ENCODE data around the gene TIPARP.

TIPARP gene

DNA sequence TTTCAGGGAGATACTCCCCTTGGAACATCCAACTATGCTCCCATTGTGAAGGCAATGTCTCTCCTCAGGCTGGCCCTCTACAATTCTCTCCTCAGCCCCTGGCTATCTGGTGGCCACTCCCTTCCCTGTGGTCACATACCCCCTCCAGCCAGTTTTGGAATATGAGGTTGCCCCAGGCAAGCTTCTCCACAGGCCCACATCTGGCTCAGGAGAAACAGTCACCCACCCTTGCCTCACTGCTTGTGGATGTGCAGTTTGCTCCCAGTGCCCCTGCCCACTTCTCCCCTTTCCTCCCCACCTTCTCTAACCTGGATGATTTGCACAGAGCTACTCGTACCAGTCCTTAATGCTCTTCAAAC lies 15.7 kb upstream of the TIPARP start:
- H3K4me3 ChIP-seq (ENCODE audit: low read depth, low read length), result no peak overlapping the region
- TF ChIP-seq, protein P1, sequence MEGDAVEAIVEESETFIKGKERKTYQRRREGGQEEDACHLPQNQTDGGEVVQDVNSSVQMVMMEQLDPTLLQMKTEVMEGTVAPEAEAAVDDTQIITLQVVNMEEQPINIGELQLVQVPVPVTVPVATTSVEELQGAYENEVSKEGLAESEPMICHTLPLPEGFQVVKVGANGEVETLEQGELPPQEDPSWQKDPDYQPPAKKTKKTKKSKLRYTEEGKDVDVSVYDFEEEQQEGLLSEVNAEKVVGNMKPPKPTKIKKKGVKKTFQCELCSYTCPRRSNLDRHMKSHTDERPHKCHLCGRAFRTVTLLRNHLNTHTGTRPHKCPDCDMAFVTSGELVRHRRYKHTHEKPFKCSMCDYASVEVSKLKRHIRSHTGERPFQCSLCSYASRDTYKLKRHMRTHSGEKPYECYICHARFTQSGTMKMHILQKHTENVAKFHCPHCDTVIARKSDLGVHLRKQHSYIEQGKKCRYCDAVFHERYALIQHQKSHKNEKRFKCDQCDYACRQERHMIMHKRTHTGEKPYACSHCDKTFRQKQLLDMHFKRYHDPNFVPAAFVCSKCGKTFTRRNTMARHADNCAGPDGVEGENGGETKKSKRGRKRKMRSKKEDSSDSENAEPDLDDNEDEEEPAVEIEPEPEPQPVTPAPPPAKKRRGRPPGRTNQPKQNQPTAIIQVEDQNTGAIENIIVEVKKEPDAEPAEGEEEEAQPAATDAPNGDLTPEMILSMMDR (IDR thresholded peaks at IDR 0.05; ENCODE audit: borderline replicate concordance, insufficient read depth, low read depth, low read length), result no peak

DNA sequence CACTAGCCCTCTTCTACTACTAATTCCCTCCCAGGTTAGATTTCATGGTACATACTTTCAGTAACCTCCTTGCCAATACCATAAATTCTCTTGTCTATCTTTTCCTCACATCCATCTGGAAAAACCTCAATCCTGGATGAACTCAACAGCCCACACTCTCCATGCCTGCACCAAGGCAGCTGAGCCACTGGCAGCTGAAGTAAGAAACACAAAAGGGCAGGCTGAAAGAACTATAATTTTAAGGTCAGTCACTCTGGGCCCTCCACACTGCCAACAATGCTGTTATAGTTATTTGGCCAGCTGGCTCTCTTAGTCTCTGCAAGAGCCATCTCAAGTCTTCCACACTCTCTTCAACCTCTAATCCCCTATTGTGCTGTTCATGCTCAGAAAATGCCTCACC lies 15.1 kb upstream of the TIPARP start:
- no peak overlapping the region for H3K4me3 ChIP-seq (ENCODE audit: low read depth, low read length)
- TF ChIP-seq, protein P1 (IDR thresholded peaks at IDR 0.05; ENCODE audit: borderline replicate concordance, insufficient read depth, low read depth, low read length), result no peak

DNA sequence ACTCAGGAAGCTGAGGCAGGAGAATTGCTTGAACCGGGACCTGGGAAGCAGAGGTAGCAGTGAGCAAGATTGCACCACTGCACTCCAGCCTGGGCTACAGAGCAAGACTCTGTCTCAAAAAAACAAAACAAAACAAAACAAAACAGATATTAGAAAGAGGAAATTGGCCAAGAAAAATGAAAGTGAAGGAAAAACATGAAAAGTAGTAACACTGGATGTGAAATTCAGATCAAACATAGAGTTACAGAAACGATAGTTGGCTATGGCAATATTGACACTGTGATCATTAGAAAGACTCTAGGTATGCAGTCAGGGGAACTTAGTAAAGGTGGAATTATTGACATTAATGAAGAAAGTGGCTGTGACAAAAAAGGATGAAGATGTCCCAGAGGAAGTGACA lies 13.2 kb upstream of the TIPARP start:
- no peak overlapping the region for H3K4me3 ChIP-seq (ENCODE audit: low read depth, low read length)
- TF ChIP-seq, protein P1 (IDR thresholded peaks at IDR 0.05; ENCODE audit: borderline replicate concordance, insufficient read depth, low read depth, low read length), result no peak

DNA sequence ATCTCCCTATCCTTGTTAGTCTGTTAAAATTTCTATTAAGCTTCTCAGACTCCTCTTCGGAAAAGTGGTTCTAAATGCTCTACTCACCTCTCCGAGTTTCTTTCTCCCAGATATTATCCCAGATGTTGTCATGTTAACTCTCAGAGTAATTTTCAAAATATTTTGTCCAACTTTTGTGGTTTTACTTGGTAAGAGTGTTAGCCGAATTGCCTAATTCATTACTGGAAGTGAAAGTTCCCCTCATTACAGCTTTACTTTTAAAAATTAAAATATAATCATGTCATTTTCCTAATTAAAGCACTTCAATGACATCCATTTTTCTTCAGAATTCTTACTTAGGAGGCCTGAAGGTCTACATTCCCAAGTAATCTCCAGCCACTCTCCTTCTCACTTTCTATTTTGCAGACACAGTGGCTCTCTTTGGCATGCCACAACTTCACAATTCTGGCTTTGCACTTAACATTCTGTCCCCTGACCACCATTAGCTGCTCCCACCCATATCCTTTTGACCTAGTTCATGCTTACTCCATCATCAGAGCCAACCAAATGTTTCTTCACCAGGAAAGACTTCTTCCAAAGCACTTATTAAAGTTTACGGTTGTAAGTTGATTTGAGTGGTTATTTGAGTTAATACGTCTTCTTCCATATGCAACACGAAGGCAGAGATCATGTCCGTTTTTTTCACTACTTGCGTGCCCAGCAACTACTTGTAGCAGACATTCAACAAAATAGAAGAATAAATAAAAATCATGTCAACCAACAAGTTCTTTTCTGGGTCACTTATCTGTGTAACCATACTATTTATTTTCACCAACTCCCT lies 10.2 kb upstream of the TIPARP start:
- no peak overlapping the region for H3K4me3 ChIP-seq (ENCODE audit: low read depth, low read length)
- TF ChIP-seq, protein P1 (IDR thresholded peaks at IDR 0.05; ENCODE audit: borderline replicate concordance, insufficient read depth, low read depth, low read length), result no peak

DNA sequence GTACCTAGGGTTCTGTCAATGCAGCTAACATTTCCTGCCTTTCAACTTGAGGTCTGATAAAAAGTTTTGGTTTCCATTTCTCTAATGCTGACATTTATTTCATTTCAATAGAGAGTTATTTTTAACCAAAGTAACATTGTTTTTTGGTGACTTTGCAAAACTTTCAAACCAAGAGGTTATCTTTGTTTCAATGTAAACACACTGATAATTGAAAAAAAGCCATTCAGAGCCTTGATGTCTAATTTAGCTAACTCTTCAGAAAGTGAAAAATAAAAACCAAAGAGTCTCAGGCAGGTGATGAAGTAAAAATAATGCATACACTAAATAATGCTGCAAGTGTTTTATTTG lies 9.6 kb upstream of the TIPARP start:
- TF ChIP-seq, protein P1 (IDR thresholded peaks at IDR 0.05; ENCODE audit: borderline replicate concordance, insufficient read depth, low read depth, low read length), result no peak
- H3K4me3 ChIP-seq (ENCODE audit: low read depth, low read length), result no peak overlapping the region

DNA sequence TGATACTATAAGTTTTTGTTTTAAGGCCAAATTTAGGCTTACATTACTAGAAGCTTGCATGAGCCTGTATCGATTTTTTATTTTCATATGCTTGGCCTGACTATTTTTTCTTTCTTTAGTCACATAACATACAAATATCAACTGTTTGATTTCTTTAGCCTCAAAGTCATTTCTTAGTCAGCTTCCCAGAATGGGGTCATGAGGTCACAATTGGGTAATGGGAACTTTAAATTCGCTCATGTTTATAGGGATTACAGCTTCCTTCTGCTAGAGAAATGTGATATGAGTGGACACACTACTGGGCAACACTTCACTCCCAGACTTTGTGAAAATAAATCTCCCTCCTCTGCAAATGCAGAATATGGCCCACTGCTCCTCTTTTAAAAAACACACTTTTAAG lies 9.1 kb upstream of the TIPARP start:
- TF ChIP-seq, protein P1 (IDR thresholded peaks at IDR 0.05; ENCODE audit: borderline replicate concordance, insufficient read depth, low read depth, low read length), result no peak
- H3K4me3 ChIP-seq (ENCODE audit: low read depth, low read length), result no peak overlapping the region

DNA sequence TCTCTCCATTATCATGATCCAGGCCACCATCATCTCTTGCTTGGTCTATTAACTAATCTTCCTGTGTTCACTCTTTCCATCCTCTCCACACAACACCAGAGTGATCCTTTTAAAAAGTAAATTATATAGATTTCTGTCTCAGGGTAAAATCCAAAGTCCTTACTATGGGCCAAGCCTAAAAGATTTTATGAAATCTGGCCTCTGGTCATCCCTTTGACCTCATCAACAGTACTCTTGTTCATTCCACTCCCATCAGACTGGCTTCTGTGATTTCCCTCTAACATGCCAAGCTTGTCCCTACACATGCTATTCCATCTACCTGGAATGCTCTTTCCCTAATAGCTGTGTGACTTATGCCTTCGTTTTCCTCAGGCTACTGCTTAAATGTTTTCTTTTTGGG lies 8.3 kb upstream of the TIPARP start:
- no peak overlapping the region for H3K4me3 ChIP-seq (ENCODE audit: low read depth, low read length)
- TF ChIP-seq, protein P1 (IDR thresholded peaks at IDR 0.05; ENCODE audit: borderline replicate concordance, insufficient read depth, low read depth, low read length), result no peak

All from GM12875 (cell line).